ENCODE data around the gene OR14A2. TPM values are rescaled to one million over a fixed set of nuclear protein-coding genes. Genes with fewer than 3 reads are reported as not detected.
"Not testable (repeated sequence)": the region's sequence is repeated elsewhere in the genome, so short reads cannot be mapped to it uniquely, and the experiment has no call there.

Gene OR14A2
- total RNA-seq, 4 donors from 2014 or later = not detected

GRCh38 chr1:247721222-247721621 lies 26.7 kb downstream of the OR14A2 start:
- no peak overlapping the region for H3K27ac ChIP-seq
- no peak overlapping the region for H3K4me3 ChIP-seq
- peaks cover 0 to 5% of the 10 kb centered on the region in 2 donors for H3K9me3 ChIP-seq
- H3K27me3 ChIP-seq = no peaks in the 10 kb centered on the region
- TF ChIP-seq POLR2A (IDR thresholded peaks at IDR 0.05) = no peak
- TF ChIP-seq, protein P1, sequence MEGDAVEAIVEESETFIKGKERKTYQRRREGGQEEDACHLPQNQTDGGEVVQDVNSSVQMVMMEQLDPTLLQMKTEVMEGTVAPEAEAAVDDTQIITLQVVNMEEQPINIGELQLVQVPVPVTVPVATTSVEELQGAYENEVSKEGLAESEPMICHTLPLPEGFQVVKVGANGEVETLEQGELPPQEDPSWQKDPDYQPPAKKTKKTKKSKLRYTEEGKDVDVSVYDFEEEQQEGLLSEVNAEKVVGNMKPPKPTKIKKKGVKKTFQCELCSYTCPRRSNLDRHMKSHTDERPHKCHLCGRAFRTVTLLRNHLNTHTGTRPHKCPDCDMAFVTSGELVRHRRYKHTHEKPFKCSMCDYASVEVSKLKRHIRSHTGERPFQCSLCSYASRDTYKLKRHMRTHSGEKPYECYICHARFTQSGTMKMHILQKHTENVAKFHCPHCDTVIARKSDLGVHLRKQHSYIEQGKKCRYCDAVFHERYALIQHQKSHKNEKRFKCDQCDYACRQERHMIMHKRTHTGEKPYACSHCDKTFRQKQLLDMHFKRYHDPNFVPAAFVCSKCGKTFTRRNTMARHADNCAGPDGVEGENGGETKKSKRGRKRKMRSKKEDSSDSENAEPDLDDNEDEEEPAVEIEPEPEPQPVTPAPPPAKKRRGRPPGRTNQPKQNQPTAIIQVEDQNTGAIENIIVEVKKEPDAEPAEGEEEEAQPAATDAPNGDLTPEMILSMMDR (IDR thresholded peaks at IDR 0.05) = no peak
- H3K4me1 ChIP-seq = no peaks in the 10 kb centered on the region
- intact Hi-C loops (cut with DNase I; ENCODE audit: low total_unique reads) = no loop called here
- H3K36me3 ChIP-seq = no peaks in the 10 kb centered on the region
- DNase-seq = no peak

DNA sequence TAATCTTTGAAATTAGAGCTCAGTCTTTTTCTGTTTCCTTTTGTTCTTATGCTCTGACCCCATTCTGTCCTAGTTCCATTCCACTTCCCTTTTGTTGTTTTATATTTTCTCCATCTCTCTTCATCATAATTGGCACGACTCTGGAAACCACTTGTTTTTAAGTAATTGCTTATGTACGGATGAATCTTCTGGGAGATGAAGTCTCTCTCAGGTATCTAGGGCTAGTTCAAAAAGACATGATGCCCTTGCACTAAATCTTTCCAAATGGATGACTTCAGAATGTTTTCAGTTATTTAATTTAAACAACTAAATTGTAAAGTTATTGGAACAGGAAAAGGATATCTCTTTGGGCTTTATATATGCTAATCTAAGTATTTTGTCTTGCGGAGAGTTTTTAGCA lies 31.4 kb downstream of the OR14A2 start, which contains the start of gene OR6F1:
Gene OR6F1, minus strand, starts transcription at position 101 of the 400 bp plus-strand sequence. CDS start 3,891 bp downstream, outside the sequence.
- no peak within 1 kb of the TSS for H3K4me3 ChIP-seq
- TF ChIP-seq, protein P1 (IDR thresholded peaks at IDR 0.05) = no peak
- no peak for TF ChIP-seq POLR2A (IDR thresholded peaks at IDR 0.05)
- intact Hi-C loops (cut with DNase I; ENCODE audit: low total_unique reads) = no loop called here
- H3K27me3 ChIP-seq = no peaks in the 10 kb centered on the region
- DNase-seq = no peak
- no peaks in the 10 kb centered on the region for H3K4me1 ChIP-seq
- no peak within 1 kb of the TSS for H3K27ac ChIP-seq
- H3K36me3 ChIP-seq = no peaks in the 10 kb centered on the region
- H3K9me3 ChIP-seq = peaks cover 0 to 5% of the 10 kb centered on the region in 2 donors

DNA sequence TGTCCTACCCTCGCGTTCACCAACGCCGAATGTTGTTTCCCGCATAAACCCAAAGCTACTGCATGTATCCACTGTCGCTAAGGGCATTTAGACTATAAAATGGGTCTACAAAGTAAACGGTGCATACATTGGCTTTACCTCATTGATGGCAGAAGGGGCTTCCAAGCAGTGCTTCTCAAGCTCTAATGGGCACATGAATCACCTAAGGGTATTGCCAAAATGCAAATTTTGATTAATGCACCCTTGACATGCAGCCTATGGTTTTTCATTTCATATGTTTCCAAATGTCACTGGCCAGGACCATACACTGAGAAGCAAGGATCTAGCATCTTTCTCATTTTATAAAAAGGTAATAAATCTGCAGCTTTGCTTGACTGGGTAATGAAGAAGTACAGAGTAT lies 34.2 kb downstream of the OR14A2 start:
- Histone ChIP-seq H3K36me3 (no peaks in the 10 kb centered on the region), H3K27me3 (no peaks in the 10 kb centered on the region), H3K4me1 (no peaks in the 10 kb centered on the region), H3K27ac (no peak overlapping the region), H3K4me3 (no peak overlapping the region), H3K9me3 (no peaks in the 10 kb centered on the region)
- TF ChIP-seq, protein P1 (IDR thresholded peaks at IDR 0.05) = no peak
- no peak for TF ChIP-seq POLR2A (IDR thresholded peaks at IDR 0.05)
- intact Hi-C loops (cut with DNase I; ENCODE audit: low total_unique reads) = no loop called here
- DNase-seq = no peak

DNA sequence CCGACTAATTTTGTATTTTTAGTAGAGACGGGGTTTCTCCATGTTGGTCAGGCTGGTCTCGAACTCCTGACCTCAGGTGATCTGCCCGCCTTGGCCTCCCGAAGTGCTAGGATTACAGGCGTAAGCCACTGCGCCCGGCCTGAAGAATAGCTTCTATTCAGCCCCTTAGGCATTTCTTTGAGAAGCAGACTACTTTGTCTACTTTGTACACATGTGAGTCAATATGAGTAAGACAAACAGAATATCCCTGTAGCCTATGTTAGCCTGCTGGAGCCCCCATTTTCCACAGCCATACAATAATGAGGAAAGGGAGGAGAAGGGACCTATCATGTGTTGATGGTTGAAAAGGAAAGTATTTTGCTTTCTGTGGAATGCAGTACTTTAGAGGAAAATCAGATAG lies 37.3 kb downstream of the OR14A2 start:
- H3K9me3 ChIP-seq; H3K4me1 ChIP-seq; intact Hi-C loops (cut with DNase I; ENCODE audit: low total_unique reads); H3K36me3 ChIP-seq; H3K27ac ChIP-seq; H3K4me3 ChIP-seq; H3K27me3 ChIP-seq; DNase-seq: not testable (repeated sequence)

- H3K27me3 ChIP-seq = no peaks in the 10 kb centered on the region
- TF ChIP-seq POLR2A (IDR thresholded peaks at IDR 0.05) = no peak
- TF ChIP-seq, protein P1 (IDR thresholded peaks at IDR 0.05) = no peak
- no peak for DNase-seq
- intact Hi-C loops (cut with DNase I; ENCODE audit: low total_unique reads) = no loop called here
- H3K9me3 ChIP-seq = no peaks in the 10 kb centered on the region
- H3K36me3 ChIP-seq = no peaks in the 10 kb centered on the region
- H3K27ac ChIP-seq = no peak overlapping the region
- H3K4me1 ChIP-seq = no peaks in the 10 kb centered on the region
- no peak overlapping the region for H3K4me3 ChIP-seq
Measured at GRCh38 chr1:247701338-247701737, 46.6 kb downstream of the OR14A2 start.
